GM19395 (cell line): ENCODE measurements around the gene SOWAHC.

Source experiments
- ATAC-seq: cut with Tn5 transposase; IDR thresholded peaks from one replicate; pipeline ENCODE4 v1.9.1; 2021; ENCODE audit warnings: mild to moderate bottlenecking, moderate library complexity; ENCODE audit not compliant: unreplicated experiment

SOWAHC gene

DNA sequence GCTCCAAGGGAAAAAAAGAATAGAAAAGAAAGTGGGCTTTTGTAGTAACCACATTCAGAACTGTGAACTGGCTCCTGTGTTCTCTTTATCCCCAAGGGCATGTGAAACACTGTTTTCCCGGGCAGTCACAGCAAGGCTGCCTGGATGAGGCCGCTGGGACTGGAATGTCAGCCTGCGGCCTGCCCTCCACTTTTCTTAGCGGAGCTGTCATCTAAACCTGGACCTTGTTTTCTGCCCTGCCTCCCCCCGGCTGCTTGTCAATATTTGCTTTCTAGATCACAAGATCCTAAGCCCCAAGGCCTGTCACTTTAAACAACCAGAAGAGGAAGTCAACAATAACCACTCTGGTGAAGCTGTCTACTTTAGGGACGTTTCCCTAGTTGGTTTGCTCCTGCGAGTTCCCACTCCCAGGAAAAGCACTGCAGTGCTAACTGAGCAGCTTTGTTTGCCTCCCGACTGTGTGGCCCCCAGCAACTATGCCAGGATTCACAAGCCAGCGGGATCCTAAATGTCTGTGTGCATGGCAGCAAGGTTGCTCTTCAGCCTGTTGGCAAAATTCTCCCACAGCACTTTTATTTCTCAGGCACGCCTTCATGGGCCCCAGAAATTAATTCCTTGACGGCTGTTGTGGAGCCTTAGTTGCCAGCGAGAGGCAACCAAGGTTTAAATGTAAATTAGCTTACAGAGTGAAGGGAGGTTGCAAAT lies 30.6 kb downstream of the SOWAHC start:
- no peak for ATAC-seq

DNA sequence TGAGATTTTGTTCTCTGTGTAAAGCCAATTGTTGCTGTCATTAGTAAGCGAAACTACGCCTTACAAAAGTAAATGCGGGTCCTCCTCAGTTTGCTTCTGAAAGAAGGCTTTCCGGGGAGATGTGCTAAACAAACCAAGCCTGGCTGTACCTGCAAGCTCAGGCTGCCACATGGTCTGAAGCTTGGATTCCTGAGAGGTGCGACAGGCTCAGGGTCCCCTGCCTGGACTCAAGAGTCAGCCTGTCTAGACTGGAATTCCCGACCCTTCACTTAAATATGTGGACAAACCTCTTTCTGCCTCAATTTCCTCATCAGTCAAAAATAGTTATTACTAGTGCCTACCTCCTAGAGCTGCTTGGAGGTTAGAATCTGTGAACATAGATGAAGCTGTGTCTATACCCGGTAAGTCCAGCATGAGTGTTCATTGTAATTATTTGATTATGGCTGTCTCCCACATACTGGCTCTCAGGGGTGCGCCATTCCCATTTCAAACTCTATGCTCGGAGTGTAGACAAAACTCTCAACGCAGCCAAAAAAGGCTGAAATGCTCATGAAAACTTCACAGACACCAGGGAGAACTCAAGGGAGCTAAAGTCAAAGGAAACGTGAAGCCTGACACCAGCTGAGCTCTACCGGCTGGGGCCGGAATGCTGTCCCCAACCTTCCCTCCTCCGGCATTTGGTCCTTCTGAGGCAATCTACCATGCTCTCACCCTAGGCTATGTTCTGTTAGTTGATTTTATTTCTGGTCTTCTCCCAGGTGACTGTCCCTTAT lies 31.4 kb downstream of the SOWAHC start:
- no peak for ATAC-seq

DNA sequence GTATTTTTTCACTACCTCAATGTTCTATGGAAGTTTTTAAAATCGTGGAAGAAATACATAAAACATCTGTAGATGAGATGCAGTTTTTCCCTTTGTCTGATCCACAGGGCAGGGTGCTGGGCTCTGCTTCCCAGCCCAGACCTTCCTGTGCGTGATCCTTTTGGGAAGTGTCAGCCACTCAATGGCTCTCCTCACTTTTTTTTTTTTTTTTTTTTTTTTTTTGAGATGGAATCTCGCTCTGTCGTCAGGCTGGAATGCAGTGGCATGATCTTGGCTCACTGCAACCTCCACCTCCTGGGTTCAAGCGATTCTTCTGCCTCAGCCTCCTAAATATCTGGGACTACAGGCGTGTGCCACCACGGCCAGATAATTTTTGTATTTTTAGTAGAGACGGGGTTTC lies 32.8 kb downstream of the SOWAHC start:
- ATAC-seq: no peak

DNA sequence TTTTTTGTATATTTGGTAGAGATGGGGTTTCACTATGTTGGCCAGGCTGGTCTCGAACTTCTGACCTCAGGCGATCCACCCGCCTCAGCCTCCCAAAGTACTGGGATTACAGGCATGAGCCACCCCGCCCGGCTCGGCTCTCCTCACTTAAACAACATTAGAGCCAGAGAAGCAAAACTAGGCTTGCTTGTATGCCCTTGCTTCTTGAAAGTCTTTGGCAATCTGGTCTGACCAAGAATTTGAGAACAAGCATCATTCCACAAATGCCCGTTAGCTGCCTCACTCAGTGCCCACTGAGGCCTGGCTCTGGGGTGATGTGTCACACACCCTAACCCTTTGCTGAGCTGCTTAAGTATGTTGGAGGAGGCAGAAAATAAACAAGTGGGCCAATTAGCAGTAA lies 33.5 kb downstream of the SOWAHC start:
- no peak for ATAC-seq

DNA sequence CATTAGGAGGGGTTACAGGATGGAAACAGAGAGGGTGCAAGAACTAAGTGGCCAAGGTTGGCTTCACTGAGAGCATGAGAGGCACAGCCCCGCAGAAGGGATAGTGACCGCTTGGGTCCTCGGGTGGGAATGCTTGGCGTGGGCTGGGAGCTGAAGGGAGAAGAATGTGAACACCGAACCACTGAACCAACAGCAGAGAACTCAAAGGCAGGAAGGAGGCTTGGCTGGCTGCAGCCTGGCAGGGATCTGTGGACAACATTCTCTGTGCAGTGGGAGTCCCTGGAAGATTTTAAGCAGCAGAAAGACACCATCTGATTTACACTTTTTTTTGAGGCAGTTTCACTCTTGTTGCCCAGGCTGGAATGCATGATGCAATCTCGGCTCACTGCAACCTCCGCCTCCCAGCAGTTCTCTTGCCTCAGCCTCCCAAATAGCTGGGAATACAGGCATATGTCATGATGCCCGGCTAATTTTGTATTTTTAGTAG lies 33.9 kb downstream of the SOWAHC start:
- no peak for ATAC-seq

DNA sequence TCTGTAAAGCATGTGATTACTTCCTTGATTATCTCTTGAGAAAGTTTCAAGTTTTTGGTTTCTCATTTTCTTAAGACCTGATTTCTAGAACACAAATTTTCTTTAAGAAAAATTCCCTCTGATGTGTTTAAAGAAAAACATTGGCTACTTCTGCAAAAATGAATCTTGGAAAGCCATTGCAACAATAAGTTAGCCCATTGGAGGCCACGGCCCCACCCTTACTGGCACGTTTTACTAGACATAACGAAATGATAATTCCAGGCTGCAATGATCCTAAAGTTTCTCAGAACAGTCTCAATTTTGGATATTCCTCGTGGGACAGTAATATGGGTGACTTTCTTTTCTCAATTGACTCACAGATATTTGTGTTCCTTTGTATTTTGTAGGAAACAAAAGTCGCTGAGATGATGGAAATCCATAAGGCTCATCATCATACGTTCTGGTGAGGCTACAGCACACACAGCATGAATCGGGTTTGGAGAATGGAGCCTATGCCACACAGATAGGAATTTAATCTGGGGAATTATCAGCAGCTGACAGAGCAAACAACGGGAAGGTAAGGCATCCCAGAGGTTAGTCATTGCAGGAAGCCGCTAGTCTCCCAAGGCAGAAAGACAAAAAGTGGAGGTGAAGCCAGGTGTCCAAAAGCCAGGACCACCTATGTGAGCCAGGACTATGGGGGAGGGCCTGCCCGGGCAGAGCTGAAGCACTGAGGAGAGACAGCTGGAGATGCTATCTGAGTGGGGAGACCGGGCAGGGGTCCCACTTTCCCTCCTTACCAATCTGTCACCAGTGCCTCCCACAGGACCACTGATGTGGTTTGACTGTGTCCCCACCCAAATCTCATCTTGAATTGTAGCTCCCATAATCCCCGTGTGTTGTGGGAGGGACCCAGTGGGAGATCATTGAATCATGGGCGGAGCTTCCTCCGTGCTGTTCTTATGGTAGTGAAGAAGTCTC lies 35.9 kb downstream of the SOWAHC start:
- no peak for ATAC-seq

DNA sequence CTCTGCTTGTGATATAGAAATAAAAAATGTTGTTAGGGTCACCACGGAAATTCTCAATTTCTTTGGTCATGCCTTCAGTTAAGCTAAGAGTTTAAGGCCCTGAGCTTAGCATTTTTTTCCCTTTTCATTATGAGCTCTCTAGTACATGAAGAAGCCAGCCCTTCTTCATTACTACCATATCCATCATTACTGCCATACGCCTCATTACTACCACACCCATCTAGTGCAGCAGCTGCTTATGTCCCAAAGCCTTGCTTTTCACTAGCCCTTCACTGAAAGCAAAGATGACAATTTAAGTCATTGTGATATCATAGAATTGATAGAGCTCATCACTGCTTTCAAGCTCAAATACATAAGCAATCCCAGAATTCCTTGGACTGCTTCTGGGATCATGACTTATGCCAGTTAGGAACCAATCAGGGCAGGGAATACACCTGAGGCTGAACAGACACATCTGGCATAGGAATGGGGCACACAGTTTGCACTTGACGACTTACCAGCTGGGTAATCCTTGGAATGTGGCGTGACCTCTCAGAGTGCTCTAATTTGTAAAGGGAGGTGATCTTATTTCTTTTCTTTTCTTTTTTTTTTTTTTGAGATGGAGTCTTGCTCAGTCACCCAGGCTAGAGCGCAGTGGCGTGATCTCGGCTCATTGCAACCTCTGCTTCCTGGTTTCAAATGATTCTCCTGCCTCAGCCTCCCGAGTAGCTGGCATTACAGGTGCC lies 40.3 kb downstream of the SOWAHC start:
- ATAC-seq: no peak

DNA sequence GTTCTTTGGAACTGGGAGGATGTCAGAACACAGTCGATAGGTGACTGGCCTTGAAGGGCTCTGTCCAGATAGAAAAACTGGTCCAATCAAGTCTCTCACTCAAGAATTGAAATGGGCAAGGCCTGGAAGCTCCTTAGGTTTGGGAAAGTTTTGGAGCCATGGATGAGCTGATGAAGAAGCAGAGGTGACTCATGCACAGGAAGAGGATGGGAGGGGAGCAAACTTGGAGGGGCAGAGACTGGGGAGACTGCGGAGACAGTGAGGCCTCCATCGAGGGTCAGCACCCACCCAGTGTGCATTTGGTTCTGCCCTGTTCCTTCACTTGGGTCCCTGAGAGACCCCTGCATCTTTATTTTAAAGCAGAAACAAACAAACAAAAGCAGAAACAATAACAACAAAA lies 41.1 kb downstream of the SOWAHC start:
- no peak for ATAC-seq

DNA sequence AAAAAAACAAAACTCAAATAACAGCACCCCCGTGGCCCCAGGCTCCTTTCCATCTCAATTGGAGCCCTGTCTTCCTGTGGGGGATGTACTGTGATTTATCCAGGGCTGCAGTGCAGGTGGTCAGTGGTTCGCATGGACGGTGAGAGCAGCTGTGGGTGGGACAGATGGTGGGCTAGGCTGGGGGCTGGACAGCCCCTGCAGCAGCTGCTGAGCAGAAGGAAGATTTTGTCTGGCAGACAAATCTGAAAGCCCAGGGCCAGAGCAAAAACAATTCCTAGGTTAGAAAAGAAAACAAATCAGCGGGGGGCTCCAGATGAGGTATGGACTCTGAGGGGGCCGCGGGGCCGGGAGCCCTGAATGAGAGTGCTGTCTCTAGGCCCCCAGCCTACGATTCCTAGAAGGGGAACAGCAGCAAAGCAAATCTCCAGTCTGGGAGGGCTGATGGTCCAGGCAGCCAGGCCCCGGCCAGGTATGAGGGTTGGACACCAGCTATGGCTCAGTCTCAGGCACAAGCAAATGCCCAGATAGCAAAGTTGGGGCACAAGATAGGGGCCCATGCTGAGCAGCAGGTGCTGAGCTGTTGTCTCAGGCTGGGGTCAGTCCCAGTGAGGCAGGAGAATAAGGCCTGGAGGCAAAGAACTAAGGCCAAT lies 45.4 kb downstream of the SOWAHC start:
- no peak for ATAC-seq

DNA sequence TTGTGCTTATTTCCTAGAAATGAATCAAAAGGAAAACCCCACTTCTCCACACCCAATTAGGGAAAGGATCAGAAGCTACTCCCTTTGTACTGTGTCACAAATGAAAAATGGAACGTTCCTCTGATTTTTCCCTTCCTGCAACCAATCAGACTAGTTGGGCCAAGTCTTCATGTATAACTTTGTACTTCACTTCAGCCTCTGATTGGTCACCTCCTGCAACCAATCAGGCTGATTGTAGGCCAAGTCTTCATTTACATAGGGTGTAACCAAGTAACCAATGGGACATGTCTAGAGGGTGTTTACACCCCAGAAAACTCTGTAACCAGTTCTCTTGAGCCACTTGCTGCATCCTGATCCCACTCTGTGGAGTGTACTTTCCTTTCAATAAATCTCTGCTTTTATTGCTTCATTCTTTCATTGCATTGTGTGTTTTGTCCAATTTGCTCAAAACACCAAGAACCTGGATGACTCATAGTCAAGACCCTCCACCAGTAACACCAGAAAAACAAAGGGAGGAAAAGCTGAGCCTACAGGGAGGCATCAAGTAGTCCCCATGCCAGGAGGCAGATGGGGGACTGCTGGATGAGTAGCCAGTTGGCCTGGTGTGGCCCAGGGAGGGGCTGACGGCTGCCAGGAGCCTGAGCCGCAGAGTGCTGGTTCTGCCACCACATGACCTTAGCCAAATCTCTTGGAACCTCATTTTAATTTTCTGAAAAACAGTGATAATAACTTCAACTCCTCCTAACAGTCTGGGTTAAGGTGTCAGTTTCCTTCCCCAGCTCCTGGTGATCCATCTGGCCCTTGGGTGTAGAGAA lies 46.1 kb downstream of the SOWAHC start:
- no peak for ATAC-seq

DNA sequence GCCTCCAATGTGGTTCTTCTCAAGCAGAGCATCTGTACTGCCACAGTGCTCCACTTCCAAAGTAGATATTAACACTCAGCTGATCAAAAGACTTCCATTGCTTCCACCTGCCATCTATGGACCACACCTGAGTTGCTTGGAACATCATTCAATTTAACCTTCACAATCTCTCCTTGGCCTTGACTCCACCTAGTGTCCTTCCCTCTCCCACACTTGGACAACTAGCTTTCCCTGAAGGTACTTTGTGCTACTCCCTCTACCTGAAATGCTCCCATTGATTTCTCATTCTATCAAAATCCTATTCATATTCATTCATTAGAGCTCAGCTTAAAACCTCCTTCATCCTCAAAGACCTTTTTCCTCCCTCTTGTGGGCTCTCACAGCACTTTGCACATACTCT lies 48.7 kb downstream of the SOWAHC start:
- no peak for ATAC-seq

DNA sequence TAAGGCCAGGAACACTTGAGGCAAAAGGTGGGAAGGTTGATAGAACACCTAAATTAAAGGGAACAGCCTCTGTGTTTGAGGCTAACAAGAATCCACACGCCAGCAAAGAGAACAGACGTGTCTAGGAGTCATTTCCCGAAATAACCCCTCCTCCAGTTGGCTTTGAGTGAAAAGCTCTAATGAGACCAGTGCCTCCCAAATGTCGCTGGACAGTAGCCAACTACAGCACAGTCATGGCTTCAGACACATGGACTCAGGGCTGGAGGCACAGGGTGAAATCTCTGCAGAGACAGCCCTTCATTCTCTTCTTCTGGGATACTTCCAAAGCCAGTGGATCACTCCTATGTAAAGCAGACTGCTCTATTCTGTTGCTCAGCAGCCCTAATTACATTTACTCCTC lies 49.6 kb downstream of the SOWAHC start:
- ATAC-seq: no peak

DNA sequence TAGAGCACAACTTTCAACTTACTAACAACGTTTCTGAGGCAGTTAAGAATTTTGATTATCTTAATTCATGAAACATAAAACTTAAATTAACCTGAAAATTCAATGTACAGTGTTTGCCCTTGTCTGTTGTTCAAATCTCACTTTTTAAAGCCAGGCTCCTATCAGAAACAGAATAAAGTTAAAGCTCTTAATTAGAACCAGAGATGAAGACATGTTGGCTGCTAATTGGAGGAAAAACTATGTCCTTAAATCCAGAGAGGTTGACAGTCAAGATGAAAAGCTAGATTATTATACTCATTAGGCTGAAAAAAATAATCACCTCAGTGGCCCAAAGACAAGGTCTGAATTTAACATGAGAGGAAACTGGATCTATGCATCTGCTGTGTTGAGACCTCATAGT lies 52.3 kb downstream of the SOWAHC start:
- ATAC-seq: no peak
